ENCODE results near the gene CNBP. TPM values are rescaled to one million over a fixed set of nuclear protein-coding genes. Genes with fewer than 3 reads are reported as not detected.

CNBP gene
- total and polyA plus RNA-seq, 2 of the 13 experiments (the other 11 are each of a cell fraction or from before 2014, with no cell fraction given): 282 to 354 TPM

GRCh38 chr3:129122412-129123011 lies 61.2 kb downstream of the CNBP start (continued):
- TF ChIP-seq RFXAP (CRISPR knock-in tag; IDR thresholded peaks at IDR 0.05; ENCODE audit: borderline replicate concordance) (no peak), ZNF772 (CRISPR knock-in tag; IDR thresholded peaks at IDR 0.05) (0 out of 2 replicates have a peak, but pooled peaks have one; percentile 57), ZSCAN22 (CRISPR knock-in tag; IDR thresholded peaks at IDR 0.05) (no peak), ZNF276 (CRISPR knock-in tag; IDR thresholded peaks at IDR 0.05; ENCODE audit: low read depth) (0 out of 2 replicates have a peak, but pooled peaks have one; percentile 10), ZNF296 (CRISPR knock-in tag; conservative IDR thresholded peaks at IDR 0.05) (no peak), ARNT2 (CRISPR knock-in tag; IDR thresholded peaks at IDR 0.05; ENCODE audit: low read depth) (0 out of 2 replicates have a peak, but pooled peaks have one; percentile 14), ZNF713 (CRISPR knock-in tag; IDR thresholded peaks at IDR 0.05) (no peak), EP300 (IDR thresholded peaks at IDR 0.05; ENCODE audit: low read depth in 2 of 2, low read length in 2 of 2) (no peak), EP300 (CRISPR knock-in tag; IDR thresholded peaks at IDR 0.05; ENCODE audit: borderline replicate concordance) (no peak), ZNF12 (CRISPR knock-in tag; IDR thresholded peaks at IDR 0.05) (no peak), AGO2 (optimal IDR thresholded peaks at IDR 0.05; ENCODE audit: low read depth, low read length) (peak; percentile 80), ZNF589 (CRISPR knock-in tag; conservative IDR thresholded peaks at IDR 0.05) (no peak), KAT8 (CRISPR knock-in tag; IDR thresholded peaks at IDR 0.05) (no peak), NCOA1 (CRISPR knock-in tag; IDR thresholded peaks at IDR 0.05) (no peak), MXD4 (CRISPR knock-in tag; IDR thresholded peaks at IDR 0.05) (0 out of 2 replicates have a peak, but pooled peaks have one; percentile 22), ZNF510 (CRISPR knock-in tag; IDR thresholded peaks at IDR 0.05; ENCODE audit: low read depth) (0 out of 2 replicates have a peak, but pooled peaks have one; percentile 35), TBX3 (IDR thresholded peaks at IDR 0.05; ENCODE audit: borderline replicate concordance) (no peak), NFRKB (IDR thresholded peaks at IDR 0.05) (no peak), NAIF1 (CRISPR knock-in tag; IDR thresholded peaks at IDR 0.05; ENCODE audit: borderline replicate concordance) (no peak), ZNF737 (CRISPR knock-in tag; IDR thresholded peaks at IDR 0.05; ENCODE audit: borderline replicate concordance) (peak; percentile 26; the same call in 1 of the 2 replicates), NRL (CRISPR knock-in tag; IDR thresholded peaks at IDR 0.05; ENCODE audit: borderline replicate concordance) (0 out of 2 replicates have a peak, but pooled peaks have one; percentile 12), SKI (IDR thresholded peaks at IDR 0.05; ENCODE audit: partially characterized antibody) (no peak), ZBTB42 (CRISPR knock-in tag; IDR thresholded peaks at IDR 0.05) (0 out of 2 replicates have a peak, but pooled peaks have one; percentile 37), ARNTL (CRISPR knock-in tag; IDR thresholded peaks at IDR 0.05) (0 out of 2 replicates have a peak, but pooled peaks have one; percentile 29), ZBTB20 (CRISPR knock-in tag; IDR thresholded peaks at IDR 0.05; ENCODE audit: borderline replicate concordance, low read depth) (0 out of 2 replicates have a peak, but pooled peaks have one; percentile 58), ZNF552 (CRISPR knock-in tag; IDR thresholded peaks at IDR 0.05; ENCODE audit: borderline replicate concordance) (peak; percentile 38; the same call in 1 of the 2 replicates), UBTF (CRISPR knock-in tag; IDR thresholded peaks at IDR 0.05) (peak; percentile 51)

All from HepG2 (cell line).